Gastroesophageal sphincter (tissue), 3 donors: ENCODE results near the gene SMIM15.

ENCODE experiments used
- POLR2A ChIP-seq, 2 donors: fragments of 450-650 bp; IDR thresholded peaks; one replicate each; pipeline ENCODE4 v1.6.1; 2017; ENCODE audit warnings: antibody characterized with exemption in 2 of 2, mild to moderate bottlenecking in 2 of 2, moderate library complexity in 1 of 2
- POLR2AphosphoS5 ChIP-seq: sonication (generic); formaldehyde crosslinking; IDR thresholded peaks from one replicate; pipeline ENCODE4 v1.6.1; 2017; ENCODE audit warnings: antibody characterized with exemption
- TF ChIP-seq, protein P1 (sequence below), 4 experiments: fragments of 200-600 bp in 2 of 4; fragments of 450-650 bp in 2 of 4; sonication (generic) in 1 of 4; IDR thresholded peaks; one replicate each; pipeline ENCODE4 v1.5.1; 2017 to 2019; ENCODE audit warnings: antibody characterized with exemption in 4 of 4, mild to moderate bottlenecking in 2 of 4, moderate library complexity in 2 of 4

DNA sequence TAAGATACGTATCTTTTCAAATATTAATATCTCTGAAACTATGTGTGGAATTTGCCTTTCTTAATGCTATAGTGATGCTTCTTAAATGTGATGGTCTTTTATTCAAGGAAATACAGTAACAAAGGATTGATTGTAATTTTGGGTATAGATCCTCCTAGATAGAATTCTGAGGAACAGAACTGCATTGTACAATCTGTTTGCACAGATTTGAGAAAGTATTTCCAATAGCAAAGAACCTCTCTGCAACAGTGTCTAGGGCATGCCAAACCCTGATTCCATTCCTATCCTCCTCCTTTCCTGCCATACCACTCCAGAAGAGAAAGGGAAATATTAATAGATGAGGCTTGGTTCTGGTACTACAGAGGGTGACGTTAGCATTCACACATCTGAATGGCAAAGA, 10.4 kb downstream of the SMIM15 start:
- no peak for TF ChIP-seq POLR2A (IDR thresholded peaks at IDR 0.05)
- TF ChIP-seq, protein P1, sequence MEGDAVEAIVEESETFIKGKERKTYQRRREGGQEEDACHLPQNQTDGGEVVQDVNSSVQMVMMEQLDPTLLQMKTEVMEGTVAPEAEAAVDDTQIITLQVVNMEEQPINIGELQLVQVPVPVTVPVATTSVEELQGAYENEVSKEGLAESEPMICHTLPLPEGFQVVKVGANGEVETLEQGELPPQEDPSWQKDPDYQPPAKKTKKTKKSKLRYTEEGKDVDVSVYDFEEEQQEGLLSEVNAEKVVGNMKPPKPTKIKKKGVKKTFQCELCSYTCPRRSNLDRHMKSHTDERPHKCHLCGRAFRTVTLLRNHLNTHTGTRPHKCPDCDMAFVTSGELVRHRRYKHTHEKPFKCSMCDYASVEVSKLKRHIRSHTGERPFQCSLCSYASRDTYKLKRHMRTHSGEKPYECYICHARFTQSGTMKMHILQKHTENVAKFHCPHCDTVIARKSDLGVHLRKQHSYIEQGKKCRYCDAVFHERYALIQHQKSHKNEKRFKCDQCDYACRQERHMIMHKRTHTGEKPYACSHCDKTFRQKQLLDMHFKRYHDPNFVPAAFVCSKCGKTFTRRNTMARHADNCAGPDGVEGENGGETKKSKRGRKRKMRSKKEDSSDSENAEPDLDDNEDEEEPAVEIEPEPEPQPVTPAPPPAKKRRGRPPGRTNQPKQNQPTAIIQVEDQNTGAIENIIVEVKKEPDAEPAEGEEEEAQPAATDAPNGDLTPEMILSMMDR (IDR thresholded peaks at IDR 0.05), result no peak
- TF ChIP-seq POLR2AphosphoS5, result no peak
